RKO (cell line): ENCODE results near the gene GLIPR1L1.

ENCODE experiments used
- DNase-seq: peaks from one replicate; pipeline ENCODE4 v3.0.0-alpha.2; 2016; ENCODE audit warnings: low spot score

Gene GLIPR1L1

DNA sequence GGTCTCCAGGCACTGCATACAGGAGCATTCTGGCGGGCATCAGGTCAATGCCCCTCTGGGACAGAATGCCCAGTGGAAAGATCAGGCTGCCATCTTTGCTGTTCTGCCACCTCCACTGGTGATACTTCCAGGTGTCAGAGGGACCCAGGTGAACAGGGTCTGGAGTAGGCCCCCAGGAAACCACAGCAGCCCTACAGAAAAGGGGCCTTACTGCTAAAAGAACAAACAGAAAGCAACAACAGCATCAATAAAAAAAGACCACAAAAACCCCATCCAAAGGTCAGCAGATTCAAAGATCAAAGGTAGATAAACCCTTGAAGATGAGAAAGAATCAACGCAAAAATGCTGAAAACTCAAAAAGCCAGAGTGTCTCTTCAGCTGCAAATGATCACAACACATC, 15.9 kb downstream of the GLIPR1L1 start:
- DNase-seq = no peak

DNA sequence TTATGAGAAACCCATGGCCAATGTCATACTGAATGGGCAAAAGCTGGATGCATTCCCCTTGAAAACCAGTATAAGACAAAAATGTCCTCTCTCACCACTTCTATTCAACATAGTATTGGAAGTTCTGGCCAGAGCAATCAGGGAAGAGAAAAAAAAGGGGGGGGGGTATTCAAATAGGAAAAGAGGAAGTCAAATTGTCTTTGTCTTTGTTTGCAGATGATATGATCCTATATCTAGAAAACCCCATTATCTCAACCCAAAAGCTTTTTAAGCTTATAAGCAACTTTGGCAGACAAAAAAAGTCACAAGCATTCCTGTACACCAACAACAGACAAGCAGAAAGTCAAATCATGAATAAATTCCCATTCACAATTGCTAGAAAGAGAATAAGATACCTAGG, 19.5 kb downstream of the GLIPR1L1 start:
- DNase-seq = no peak

DNA sequence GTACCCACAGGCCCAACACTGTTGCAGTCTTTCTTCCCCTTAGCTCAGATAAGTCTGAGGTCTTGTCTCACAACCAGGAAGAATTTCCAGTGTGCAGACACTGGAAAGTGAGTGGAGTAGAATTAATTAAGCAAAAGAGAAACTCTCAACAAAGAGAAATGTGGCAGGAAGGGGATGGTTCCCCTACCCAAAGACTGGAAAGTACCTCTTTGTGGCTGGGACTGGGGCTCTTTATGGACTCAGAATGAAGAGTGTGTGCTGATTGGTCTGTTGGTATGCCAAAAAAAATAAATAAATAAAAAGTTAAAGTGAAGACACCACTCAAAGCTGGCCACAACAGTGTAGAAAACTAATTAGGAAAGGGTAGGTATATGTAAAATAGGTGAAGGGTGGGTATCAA, 26.4 kb downstream of the GLIPR1L1 start:
- DNase-seq = no peak

DNA sequence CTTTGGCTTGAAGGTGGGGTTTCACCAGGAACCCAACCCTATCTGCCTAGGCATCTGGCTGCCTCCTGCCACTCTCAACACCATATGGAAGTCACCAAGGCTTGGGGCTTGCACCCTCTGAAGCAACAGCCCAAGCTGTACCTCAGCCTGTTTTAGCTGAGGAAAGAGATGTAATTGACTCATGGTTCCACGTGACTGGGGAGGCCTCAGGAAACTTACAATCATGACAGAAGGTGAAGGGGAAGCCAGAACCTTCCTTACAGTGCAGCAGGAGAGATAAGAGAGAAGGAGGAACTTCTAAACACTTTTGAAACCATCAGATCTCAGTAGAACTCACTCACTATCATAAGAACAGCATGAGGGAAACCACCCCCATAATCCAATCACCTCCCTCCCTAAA, 26.9 kb downstream of the GLIPR1L1 start:
- DNase-seq = no peak

DNA sequence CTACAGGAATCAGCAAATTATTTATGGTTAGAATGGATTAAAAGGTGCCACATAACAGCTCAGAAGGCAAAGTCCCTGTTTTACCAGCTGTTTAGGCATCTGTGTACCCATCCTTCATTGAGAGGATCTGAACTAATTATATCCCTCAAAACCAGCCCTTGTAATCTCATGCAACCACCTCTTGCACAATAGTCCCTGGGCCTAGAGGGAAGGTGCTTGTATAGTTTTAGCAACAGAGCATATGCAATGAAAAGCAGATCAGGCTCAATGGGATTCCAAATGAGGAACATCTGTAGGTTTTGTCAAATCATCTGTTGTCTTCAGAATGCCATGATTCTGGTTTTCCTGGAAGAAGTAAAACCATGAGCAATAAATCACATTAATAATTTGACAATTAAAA, 30.4 kb downstream of the GLIPR1L1 start:
- DNase-seq = no peak

DNA sequence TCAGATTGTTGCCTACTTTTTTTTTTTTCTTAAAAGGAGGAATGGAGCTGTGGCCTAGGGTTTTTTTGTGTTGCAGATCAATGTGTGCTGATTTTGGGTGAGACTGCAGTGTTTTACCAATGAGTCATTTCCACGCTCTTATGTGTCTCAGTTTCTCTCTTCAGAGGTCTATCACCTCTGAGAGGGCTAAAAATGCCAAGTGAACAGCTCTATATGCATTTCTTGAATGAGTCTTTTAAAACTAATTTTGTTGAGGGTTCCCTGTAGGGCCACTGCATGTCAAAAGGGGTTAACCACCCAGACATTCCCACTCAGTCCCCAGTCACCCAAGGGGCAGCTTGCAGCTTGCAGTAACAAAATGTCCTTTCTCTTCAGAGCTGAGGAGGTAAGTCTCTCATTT, 32.2 kb downstream of the GLIPR1L1 start:
- DNase-seq = no peak

DNA sequence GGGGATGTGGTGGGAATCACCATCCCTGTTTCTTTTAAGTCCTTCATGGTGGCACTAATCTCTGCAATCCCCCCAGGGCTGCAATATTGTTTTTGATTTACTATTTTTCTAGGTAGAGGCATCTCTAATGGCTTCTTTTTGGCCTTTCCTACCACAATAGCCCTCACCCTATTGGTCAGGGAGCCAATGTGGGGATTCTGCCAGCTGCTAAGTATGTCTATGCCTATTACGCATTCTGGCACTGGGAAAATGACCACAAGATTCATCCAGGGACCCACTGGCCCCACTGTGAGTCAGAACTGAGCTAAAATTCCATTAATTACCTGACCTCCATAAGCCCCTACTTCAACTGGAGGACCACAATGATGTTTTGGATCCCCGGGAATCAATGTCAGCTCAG, 40.5 kb downstream of the GLIPR1L1 start:
- DNase-seq = no peak

DNA sequence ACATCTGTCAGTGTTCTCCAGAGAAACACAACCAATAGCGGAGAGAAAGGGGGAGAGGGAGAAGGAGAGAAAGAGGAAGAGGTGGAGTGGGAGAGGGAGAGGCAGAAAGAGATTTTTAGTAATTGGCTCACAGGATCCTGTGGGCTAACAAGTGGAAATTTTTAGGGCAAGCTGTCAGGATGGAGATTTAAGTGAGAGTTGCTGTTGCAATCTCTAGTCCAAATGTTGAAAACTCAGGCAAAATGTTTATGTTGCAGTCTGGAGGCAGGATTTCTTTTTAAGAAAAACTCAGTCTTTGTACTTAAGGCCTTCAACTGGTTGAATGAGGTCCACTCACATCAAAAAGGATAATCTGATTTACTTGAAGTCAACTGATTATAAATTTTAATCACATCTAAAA, 43.9 kb downstream of the GLIPR1L1 start:
- no peak for DNase-seq

DNA sequence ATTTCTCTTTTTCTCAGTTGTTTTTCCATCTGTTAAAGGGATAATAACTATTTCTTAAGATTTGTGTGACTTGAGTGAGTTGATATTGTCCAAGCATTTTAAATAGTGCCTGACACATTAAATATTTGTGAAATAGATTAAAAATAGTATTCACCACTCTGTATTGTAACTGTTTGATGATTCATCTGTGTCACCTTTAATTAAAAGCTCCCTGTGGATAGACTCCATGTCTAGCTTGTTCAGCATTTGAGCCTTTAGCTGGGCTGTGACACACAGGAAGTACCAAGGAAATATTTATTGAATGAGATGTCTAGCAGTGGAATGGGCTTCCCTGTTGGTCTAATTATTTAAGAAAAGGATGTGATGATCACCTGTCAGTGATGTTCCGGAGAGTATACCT, 54.6 kb downstream of the GLIPR1L1 start:
- DNase-seq = peak; percentile 97

DNA sequence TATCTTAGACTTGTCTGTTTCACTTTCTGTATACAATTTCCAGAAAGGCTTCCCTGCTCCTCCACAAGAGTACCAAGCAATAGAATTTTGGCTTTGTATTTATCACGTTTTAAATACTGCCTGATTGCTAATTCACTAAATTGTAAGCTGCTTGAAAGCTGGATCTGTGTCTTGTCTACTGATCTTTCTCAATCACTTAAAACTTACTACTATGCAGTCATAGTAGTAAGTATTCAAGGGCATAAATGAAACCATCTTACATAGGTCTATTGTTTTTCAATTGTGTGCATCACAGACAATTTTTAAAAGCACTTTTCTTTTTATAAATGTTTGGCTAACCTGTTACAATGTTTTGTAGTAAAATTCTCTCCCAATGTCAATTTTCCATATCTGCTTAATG, 55.2 kb downstream of the GLIPR1L1 start:
- DNase-seq = peak; percentile 49

DNA sequence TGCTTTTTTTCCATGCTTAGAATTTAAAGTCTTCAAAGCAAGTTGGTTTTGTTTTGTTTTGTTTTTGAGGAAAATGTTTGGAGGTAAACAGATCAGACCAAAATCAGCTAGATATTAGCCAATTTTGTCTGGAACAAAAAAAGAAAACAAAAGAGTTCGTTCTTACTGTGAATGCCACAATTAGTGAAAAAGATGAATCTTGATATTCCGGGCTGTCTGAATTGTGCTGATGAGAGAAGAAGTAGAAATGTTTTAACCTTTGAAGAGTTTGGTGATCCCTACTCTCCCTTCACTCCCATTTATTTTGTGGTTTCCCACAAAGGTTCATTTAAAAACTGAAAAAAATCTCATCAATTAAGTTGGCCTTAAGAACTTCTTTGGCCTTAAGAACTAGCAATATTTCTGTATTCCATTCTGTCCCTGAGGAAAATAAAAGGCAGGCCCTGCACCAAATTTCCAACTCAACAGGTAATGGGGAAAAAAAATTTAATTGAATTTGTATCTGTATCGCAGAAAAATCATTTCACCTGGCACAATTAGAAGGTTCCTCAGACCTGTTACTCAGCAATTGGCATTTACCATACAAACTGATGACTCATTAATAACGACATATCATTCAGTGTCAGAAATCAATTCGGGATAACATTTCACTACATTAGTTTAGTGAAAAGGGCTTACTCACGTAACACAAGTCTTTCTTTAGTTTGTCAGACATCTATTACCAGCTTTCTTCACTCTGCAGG, 55.9 kb downstream of the GLIPR1L1 start:
- DNase-seq = no peak

DNA sequence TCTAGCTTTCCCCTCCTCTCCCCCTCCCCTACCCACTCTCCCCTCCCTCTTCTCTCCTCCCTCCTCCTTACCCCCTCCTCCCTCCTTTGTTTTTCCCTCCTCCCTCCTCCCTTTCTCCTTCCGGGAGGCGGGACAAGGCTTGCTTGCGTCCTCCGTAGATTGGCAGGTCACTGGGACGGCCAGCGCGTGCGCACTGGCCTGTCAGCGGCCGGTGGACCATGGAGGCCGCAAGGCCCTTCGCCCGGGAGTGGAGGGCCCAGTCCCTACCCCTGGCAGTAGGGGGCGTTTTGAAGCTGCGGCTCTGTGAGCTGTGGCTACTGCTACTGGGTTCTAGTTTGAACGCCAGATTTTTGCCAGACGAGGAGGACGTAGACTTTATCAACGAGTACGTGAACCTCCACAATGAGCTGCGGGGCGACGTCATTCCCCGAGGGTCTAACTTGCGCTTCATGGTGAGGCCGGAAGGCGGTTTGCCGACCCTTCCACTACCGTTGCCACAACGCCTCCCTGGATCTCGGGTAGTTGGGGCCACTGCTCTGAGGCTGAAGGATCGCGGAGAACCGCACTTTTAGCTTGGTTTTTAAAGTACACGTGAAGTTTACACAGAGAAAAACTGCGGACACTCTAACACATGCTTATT, 56.5 kb downstream of the GLIPR1L1 start, which contains the start of gene GLIPR1L2:
GLIPR1L2 (plus strand) TSS at position 191 of the 640 bp plus-strand sequence; CDS start at position 219, 28 bp downstream.
- peak; percentile 98 for DNase-seq

DNA sequence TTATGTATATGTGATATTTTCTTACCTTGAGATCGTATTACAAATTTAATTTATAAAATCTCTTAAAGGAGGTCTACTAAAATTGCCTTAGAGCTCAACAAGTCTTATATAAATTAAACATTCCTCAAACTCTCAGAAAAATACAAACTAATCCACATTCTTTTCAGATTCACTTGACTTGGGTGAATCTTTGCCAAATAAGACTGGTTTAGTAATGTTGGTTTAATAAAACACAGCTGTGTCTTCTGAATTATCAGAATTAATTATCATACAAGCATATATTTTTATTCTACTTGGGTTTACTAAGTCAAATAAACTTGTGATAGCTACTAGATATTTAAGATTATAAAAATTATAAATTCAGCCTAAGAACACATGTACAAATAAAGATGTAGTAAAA, 69.8 kb downstream of the GLIPR1L1 start:
- no peak for DNase-seq

DNA sequence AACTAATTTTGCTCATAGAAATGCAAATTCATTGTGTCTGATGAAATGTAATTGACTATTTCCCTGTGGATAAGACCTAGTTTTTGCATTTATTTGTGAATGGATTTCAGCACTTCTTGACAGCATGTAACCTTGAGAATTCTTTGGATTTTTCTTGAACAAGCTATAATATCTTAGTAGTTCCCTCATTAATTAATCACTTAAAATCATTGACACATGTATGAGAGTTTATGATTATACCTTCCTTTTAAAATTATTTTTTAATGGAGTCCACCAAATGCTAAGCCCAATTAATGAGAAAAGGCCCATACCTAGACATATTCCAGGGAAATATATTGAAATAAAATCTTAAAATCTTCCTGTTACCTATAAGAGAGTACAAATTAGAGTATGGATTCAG, 73.2 kb downstream of the GLIPR1L1 start:
- DNase-seq = no peak

DNA sequence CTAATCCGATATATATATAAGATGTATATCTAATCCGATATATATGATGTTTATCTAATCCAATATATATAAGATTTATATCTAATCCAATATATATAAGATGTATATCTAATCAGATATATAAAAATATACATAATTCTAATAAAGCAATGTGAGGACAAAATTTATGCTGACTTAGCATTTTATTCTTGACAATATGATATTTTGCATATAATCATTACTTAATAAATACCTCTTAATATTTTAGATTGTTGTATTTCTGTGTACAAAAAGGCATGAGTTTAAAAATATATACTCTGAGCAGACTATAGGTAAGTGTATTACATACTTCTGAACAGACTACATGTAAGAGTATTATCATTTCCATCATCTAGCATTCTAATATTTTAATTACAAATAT, 75.4 kb downstream of the GLIPR1L1 start:
- no peak for DNase-seq

DNA sequence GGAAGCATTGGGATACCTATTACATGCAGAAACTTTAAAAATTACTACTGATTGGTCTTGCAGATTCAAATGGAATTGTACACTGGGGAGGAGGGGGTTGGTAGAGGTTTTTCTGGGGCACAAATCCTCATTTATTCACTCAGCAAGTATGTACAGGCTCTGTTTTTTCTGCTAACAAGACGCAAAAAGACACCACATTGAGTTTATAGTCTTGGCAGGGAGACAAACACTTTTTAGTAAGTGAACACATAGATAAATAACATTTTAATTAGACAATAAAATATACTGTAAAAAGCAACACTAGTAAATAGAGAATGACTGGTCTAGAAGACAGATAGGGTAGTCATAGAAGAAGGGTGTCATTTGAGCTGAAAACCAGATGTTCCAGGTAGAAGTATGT, 80.2 kb downstream of the GLIPR1L1 start:
- DNase-seq = no peak

DNA sequence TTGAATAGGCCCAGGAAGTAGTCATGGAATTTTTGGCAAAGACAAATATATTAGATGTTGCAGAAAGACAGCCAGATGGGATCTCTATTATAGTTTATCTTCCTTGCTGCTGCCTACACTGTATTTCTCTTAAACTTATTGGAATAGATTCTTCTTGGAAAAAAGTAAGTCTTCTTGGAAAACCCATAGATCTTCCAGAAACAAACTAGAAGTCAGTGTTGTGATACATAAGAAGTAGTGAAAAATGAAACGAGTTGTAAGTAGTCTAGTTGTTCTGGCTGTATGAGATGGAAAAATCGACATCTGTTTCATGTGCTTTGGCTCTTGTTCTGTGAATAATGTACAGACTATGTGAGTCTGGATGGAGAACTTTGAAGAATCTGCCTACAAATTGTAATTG, 85.4 kb downstream of the GLIPR1L1 start:
- DNase-seq = no peak
